GM12872 (cell line): ENCODE results near the gene GCSAML.

Experiments
- TF ChIP-seq, protein P1 (sequence below): IDR thresholded peaks from 3 replicates; pipeline ENCODE4 v1.5.1; 2011; ENCODE audit warnings: low read depth, mild to moderate bottlenecking, low read length, moderate library complexity; ENCODE audit not compliant: insufficient read depth

Gene GCSAML

DNA sequence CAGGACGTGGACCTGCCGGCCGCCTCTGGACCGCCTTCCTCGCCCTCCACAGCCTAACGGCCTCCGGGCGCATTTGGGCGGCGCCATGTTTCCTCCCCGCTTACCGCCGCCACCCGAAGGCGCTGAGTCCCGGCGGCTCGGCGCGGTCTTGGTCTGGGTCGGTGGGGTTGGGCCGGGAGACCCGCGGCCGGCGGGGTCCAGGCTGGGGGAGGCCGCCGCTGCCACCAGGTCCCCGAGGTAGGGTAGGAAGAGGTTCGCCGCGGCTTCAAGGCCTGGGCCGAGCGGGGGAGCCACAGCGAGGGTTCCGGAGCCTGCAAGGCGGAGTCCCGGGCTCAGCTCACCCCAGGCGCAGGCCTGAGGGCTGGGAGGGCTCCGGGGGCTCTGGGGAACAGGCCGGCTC lies 18.1 kb upstream of the GCSAML start:
- TF ChIP-seq, protein P1, sequence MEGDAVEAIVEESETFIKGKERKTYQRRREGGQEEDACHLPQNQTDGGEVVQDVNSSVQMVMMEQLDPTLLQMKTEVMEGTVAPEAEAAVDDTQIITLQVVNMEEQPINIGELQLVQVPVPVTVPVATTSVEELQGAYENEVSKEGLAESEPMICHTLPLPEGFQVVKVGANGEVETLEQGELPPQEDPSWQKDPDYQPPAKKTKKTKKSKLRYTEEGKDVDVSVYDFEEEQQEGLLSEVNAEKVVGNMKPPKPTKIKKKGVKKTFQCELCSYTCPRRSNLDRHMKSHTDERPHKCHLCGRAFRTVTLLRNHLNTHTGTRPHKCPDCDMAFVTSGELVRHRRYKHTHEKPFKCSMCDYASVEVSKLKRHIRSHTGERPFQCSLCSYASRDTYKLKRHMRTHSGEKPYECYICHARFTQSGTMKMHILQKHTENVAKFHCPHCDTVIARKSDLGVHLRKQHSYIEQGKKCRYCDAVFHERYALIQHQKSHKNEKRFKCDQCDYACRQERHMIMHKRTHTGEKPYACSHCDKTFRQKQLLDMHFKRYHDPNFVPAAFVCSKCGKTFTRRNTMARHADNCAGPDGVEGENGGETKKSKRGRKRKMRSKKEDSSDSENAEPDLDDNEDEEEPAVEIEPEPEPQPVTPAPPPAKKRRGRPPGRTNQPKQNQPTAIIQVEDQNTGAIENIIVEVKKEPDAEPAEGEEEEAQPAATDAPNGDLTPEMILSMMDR, result no peak

DNA sequence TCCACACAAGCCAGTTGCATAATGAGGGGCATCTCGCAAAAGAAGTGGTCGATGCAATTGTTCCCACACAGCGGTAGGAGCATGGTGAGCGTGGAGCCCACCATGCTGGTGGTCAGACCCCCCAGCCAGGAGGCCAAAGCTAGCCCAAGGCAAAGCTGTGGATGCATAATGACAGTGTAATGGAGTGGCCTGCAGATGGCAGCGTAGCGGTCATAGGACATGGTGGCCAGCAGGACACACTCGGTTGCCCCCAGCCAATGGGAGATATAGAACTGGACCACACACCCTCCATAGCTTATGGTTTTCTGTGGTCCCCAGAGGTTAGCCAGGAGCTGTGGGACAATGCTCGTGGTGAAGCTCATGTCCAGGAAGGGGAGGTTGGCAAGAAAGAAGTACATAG lies 17.0 kb upstream of the GCSAML start:
- TF ChIP-seq, protein P1, result no peak

- TF ChIP-seq, protein P1, result no peak
Observed at GRCh38 chr1:247535402-247535801, 13.5 kb upstream of the GCSAML start.

- TF ChIP-seq, protein P1, result no peak
Observed at GRCh38 chr1:247536340-247536739, 12.6 kb upstream of the GCSAML start, which contains the start of gene OR2C3. Gene OR2C3, minus strand, starts transcription at chr1:247536440. Its CDS starts 3,929 bp downstream, at chr1:247532511.

DNA sequence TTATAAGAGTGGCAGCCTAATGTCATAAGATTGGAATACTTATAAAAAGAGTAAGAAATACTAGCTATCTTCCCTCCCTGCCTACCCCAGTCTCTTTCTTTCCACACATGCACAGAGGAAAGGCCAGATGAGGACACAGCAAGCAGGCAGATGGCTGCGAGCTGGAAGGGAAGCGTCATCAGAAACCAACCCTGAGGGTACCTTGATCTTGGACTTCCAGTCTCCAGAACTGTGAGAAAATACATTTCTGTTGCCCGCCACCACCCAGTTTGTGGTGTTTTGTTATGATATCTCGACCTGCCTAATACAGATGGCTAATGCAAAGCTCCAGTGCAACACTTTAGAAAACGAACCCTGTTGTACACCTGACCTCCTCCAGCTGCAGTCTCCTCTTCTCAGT lies 10.4 kb upstream of the GCSAML start:
- TF ChIP-seq, protein P1, result no peak

DNA sequence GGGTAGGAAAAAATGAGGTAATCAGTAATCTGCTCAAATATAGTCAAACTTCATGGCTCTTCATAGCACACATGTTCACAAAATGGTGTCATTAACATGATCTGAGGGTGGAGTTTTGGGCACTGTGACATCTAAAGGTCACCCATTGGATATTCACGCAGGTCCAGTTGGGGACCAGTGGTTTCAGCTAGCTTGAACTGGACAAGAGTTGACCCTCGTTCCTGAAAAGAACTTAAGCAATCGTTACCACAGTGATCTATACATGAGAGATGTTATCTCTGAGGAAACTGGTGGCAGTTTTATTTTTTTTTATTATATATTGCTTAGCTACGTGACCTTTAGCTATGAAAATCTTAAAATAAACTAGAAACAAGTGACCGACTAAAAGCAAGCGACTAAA lies 9.7 kb upstream of the GCSAML start:
- TF ChIP-seq, protein P1, result no peak

- TF ChIP-seq, protein P1, result no peak
Observed at GRCh38 chr1:247540581-247540980, 8.4 kb upstream of the GCSAML start.

DNA sequence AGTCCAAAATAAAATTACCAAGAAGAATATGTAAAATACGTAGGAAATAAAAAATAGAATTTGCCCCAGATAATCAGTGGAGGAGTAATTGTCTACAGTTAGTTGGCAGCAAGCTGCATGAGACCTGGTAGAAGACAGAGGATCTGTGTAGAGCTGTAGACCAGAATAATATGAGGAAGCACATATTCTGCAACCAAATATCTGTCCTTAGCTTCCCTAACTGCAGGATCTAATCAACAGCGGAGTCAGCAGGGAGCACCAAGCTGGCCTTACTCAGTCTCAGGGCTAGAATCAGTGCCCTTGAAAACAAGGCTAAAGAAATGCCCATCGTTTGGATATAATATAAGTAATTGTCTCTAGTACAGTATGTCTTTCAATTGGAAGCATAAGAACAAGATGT lies 6.1 kb upstream of the GCSAML start:
- TF ChIP-seq, protein P1, result no peak
